Neural crest cell (in vitro differentiated cells): ENCODE data around the gene PDE4A. TPM values are rescaled to one million over a fixed set of nuclear protein-coding genes. Genes with fewer than 3 reads are reported as not detected.

ENCODE experiments used
- DNase-seq: peaks from one replicate; pipeline ENCODE4 v3.0.0; 2021; ENCODE audit warnings: low read depth, mixed read lengths, low spot score
- H3K27ac Mint-ChIP-seq: one replicate; pipeline ENCODE4 v1.8.0; 2021; ENCODE audit warnings: mild to moderate bottlenecking, mixed read lengths; ENCODE audit not compliant: unreplicated experiment
- H3K27me3 Mint-ChIP-seq: 2 replicates; pipeline ENCODE4 v1.8.0; 2021; ENCODE audit warnings: low read depth, mild to moderate bottlenecking, mixed read lengths
- H3K36me3 Mint-ChIP-seq: 2 replicates; pipeline ENCODE4 v1.8.0; 2021; ENCODE audit warnings: low read depth, mild to moderate bottlenecking, mixed read lengths
- H3K4me1 Mint-ChIP-seq: 2 replicates; pipeline ENCODE4 v1.8.0; 2021; ENCODE audit warnings: mixed read lengths
- H3K4me3 Mint-ChIP-seq: one replicate; pipeline ENCODE4 v1.8.0; 2021; ENCODE audit warnings: mild to moderate bottlenecking, mixed read lengths
- H3K9me3 Mint-ChIP-seq: 2 replicates; pipeline ENCODE4 v1.8.0; 2021; ENCODE audit warnings: mixed read lengths
- CTCF ChIP-seq: fragments of 200-600 bp; sonication (generic); conservative IDR thresholded peaks from 2 replicates; pipeline ENCODE4 v1.5.0; 2021; ENCODE audit warnings: antibody characterized with exemption, mild to moderate bottlenecking
- total RNA-seq: library from RNA; stranded (reverse); gene quantifications from 2 replicates; pipeline ENCODE4 v1.2.1, GENCODE V29; 2021

Gene PDE4A
- total RNA-seq, 1 donor from 2014 or later = 1.5 TPM

- Mint-ChIP-seq H3K27me3 (peaks cover 94% of the 10 kb centered on the region), H3K4me1 (peaks cover 20% of the 10 kb centered on the region), H3K27ac (no peak overlapping the region), H3K4me3 (peak overlapping the region; percentile 87), H3K9me3 (no peaks in the 10 kb centered on the region), H3K36me3 (peaks cover 3% of the 10 kb centered on the region)
- TF ChIP-seq CTCF = no peak
- no peak for DNase-seq
Measured at GRCh38 chr19:10419646-10420443, 493 bp upstream of the PDE4A start.

GRCh38 chr19:10421240-10422045 is 1.1 kb downstream of the PDE4A start:
- DNase-seq = no peak
- Mint-ChIP-seq H3K4me3 (peak overlapping the region; percentile 52), H3K9me3 (no peaks in the 10 kb centered on the region), H3K27ac (no peak overlapping the region), H3K36me3 (peaks cover 3% of the 10 kb centered on the region), H3K27me3 (peaks cover 94% of the 10 kb centered on the region), H3K4me1 (peaks cover 20% of the 10 kb centered on the region)
- peak; percentile 5 for TF ChIP-seq CTCF

- Mint-ChIP-seq H3K4me3 (peak overlapping the region; percentile 52), H3K27ac (no peak overlapping the region)
Measured at GRCh38 chr19:10422046-10422461, 1.7 kb downstream of the PDE4A start.

GRCh38 chr19:10422846-10423245 is 2.5 kb downstream of the PDE4A start:
- H3K27ac Mint-ChIP-seq = no peak overlapping the region
- peaks cover 20% of the 10 kb centered on the region for H3K4me1 Mint-ChIP-seq
- H3K27me3 Mint-ChIP-seq = peaks cover 94% of the 10 kb centered on the region
- no peaks in the 10 kb centered on the region for H3K9me3 Mint-ChIP-seq
- H3K36me3 Mint-ChIP-seq = peaks cover 3% of the 10 kb centered on the region
- TF ChIP-seq CTCF = no peak
- no peak for DNase-seq
- H3K4me3 Mint-ChIP-seq = no peak overlapping the region

More at GRCh38 chr19:10422046-10422461, 1.7 kb downstream of the PDE4A start:
- peaks cover 94% of the 10 kb centered on the region for H3K27me3 Mint-ChIP-seq
- peaks cover 3% of the 10 kb centered on the region for H3K36me3 Mint-ChIP-seq
- no peaks in the 10 kb centered on the region for H3K9me3 Mint-ChIP-seq
- no peak for TF ChIP-seq CTCF
- peaks cover 20% of the 10 kb centered on the region for H3K4me1 Mint-ChIP-seq
- no peak for DNase-seq

- H3K4me3 Mint-ChIP-seq = no peak overlapping the region
- peaks cover 3% of the 10 kb centered on the region for H3K36me3 Mint-ChIP-seq
- peaks cover 12% of the 10 kb centered on the region for H3K4me1 Mint-ChIP-seq
- H3K27me3 Mint-ChIP-seq = peaks cover 96% of the 10 kb centered on the region
- no peak overlapping the region for H3K27ac Mint-ChIP-seq
- peak; percentile 89 for DNase-seq
- H3K9me3 Mint-ChIP-seq = no peaks in the 10 kb centered on the region
- TF ChIP-seq CTCF = peak; percentile 96
Measured at GRCh38 chr19:10424011-10424637, 3.8 kb downstream of the PDE4A start.
